ENCODE data around the gene RAP1GAP. TPM values are rescaled to one million over a fixed set of nuclear protein-coding genes. Genes with fewer than 3 reads are reported as not detected.

RAP1GAP gene
- total and polyA plus RNA-seq, 2 of the 13 experiments (the other 11 are each of a cell fraction or from before 2014, with no cell fraction given) = 11.9 to 37.5 TPM

- in situ Hi-C loops (cut with HindIII; ENCODE audit: extremely low pct_ligation_motif_present, low pct_unique_long_range_greater_than_20kb) = no loop called here
- Histone ChIP-seq H3K27ac (ENCODE audit: extremely low read length, insufficient read depth, low read length) (peak overlapping the region; percentile 87), H3K79me2 (ENCODE audit: insufficient read depth, low read length) (peaks cover 10% of the 10 kb centered on the region), H2AFZ (ENCODE audit: low read length) (no peak overlapping the region), H3K4me3 (replicated peaks in 1 of 3; ENCODE audit: insufficient read depth in 1 of 3, low read depth in 2 of 3, low read length in 3 of 3) (peak overlapping the region; percentile 38 to 81 (median 55)), H3K27me3 (ENCODE audit: control insufficient read depth in 1 of 2, insufficient read depth in 2 of 2, low read length in 2 of 2) (no peaks in the 10 kb centered on the region), H4K20me1 (ENCODE audit: insufficient read depth, low read length) (peaks cover 5% of the 10 kb centered on the region), H3K4me1 (ENCODE audit: insufficient read depth, low read length) (peaks cover 67% of the 10 kb centered on the region), H3K9me3 (ENCODE audit: low read length) (no peaks in the 10 kb centered on the region), H3K36me3 (replicated peaks in 1 of 2; ENCODE audit: control insufficient read depth in 1 of 2, insufficient read depth in 2 of 2, low read length in 2 of 2) (peaks cover under 1 to 7% of the 10 kb centered on the region in 2 experiments; a peak in 3 of 5 replicates), H3K9ac (ENCODE audit: insufficient read depth, low read depth, low read length) (peak overlapping the region; percentile 83), H3K4me2 (ENCODE audit: low read depth, low read length) (peak overlapping the region; percentile 89)
- POLR2A ChIA-PET = interaction anchor here (0.7 to 1.6 kb wide), 10 partner anchors 9 to 383 kb away, joined by 3 to 8 read pairs (median 4); partner anchors contain the start of gene CDC42
- ATAC-seq = no peak
- CTCF ChIA-PET (ENCODE audit: low intra/inter-chr PET ratio, low total read pairs) = no interaction called here
- peak; percentile 18 for FAIRE-seq
- TSS peak; percentile 62 for BruUV-seq (replicated peaks)
- DNase-seq (ENCODE audit: low spot score) = no peak
- intact Hi-C loops (cut with micrococcal nuclease; ENCODE audit: unreplicated experiment) = no loop called here
- WGBS (ENCODE audit: low lambda C conversion rate) = 12% methylated on average over 14 of the region's 16 CpGs
- TF ChIP-seq SIN3A (IDR thresholded peaks at IDR 0.05; ENCODE audit: borderline replicate concordance, low read depth, low read length) (no peak), NCOA1 (CRISPR knock-in tag; IDR thresholded peaks at IDR 0.05) (no peak), ZNF569 (CRISPR knock-in tag; IDR thresholded peaks at IDR 0.05; ENCODE audit: borderline replicate concordance) (0 out of 2 replicates have a peak, but pooled peaks have one; percentile 4), ZNF296 (CRISPR knock-in tag; conservative IDR thresholded peaks at IDR 0.05) (0 out of 2 replicates have a peak, but pooled peaks have one; percentile 4), HOXA5 (CRISPR knock-in tag; IDR thresholded peaks at IDR 0.05) (no peak), ZNF788 (CRISPR knock-in tag; IDR thresholded peaks at IDR 0.05; ENCODE audit: borderline replicate concordance) (no peak), ZBTB4 (CRISPR knock-in tag; IDR thresholded peaks at IDR 0.05; ENCODE audit: borderline replicate concordance) (0 out of 2 replicates have a peak, but pooled peaks have one; percentile 5), ELF4 (CRISPR knock-in tag; IDR thresholded peaks at IDR 0.05; ENCODE audit: borderline replicate concordance) (no peak; the same call in 1 of the 2 replicates), ZNF143 (CRISPR knock-in tag; IDR thresholded peaks at IDR 0.05) (no peak), PBX2 (CRISPR knock-in tag; IDR thresholded peaks at IDR 0.05) (no peak), U2AF2 (IDR thresholded peaks at IDR 0.05; ENCODE audit: low read depth, low read length) (no peak), ZNF780A (CRISPR knock-in tag; IDR thresholded peaks at IDR 0.05) (0 out of 2 replicates have a peak, but pooled peaks have one; percentile 40), SNAPC4 (CRISPR knock-in tag; IDR thresholded peaks at IDR 0.05) (peak; percentile 11; the same call in 1 of the 2 replicates)
Measured at GRCh38 chr1:21670059-21670881, 1.1 kb upstream of the RAP1GAP start.

Measured in HepG2 (cell line).